Activated CD4-positive, CD25-positive, alpha-beta regulatory T cell treated with anti-CD3 and anti-CD28 coated beads, Interleukin-2, amount 50 U/mL, for 16 hours (primary cell): ENCODE results near the gene GRM3.

Experiments used
- DNase-seq: peaks from one replicate; pipeline ENCODE4 v3.0.0-alpha.2; 2020; ENCODE audit warnings: low read depth, low spot score

GRM3 gene

DNA sequence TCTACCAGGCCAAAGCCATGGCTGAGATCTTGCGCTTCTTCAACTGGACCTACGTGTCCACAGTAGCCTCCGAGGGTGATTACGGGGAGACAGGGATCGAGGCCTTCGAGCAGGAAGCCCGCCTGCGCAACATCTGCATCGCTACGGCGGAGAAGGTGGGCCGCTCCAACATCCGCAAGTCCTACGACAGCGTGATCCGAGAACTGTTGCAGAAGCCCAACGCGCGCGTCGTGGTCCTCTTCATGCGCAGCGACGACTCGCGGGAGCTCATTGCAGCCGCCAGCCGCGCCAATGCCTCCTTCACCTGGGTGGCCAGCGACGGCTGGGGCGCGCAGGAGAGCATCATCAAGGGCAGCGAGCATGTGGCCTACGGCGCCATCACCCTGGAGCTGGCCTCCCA is 142.7 kb downstream of the GRM3 start:
- no peak for DNase-seq

DNA sequence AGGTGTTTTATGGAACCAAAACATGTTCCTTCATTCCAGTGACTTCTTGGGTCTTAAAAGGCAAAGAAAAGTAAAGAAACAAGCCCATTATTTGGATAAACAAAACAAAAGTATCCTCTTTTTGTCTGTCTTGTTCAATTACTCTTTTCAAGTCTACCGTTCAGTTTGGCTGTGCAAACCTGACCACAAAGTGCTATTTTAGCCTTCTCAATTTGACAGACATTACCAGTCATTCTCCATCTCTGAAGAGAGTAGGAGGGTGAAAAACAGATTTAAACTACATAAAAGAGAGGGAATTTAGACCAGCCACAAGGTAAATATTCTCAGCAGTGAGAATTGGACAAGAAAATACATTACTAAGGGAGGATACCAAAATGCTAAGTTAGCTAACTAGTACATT is 145.2 kb downstream of the GRM3 start:
- DNase-seq, result no peak

DNA sequence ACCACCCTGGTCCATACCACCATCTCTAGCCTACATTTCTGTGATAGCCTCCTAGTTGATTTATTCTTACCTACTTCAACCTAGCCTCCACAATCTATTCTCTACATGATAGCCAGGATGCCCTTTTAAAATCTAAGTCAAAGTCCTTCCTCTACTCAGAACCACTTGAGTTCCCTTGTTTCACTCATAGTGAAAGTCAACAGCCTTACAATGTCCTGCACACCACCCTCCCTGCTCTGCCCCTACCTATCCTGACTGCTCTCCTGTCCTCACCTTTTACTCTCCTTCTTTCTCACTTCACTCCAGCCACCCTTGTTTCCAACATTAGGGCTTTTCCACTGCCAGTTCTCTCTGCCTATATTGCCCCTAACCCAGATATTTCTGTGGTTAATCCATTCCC is 146.7 kb downstream of the GRM3 start:
- no peak for DNase-seq

DNA sequence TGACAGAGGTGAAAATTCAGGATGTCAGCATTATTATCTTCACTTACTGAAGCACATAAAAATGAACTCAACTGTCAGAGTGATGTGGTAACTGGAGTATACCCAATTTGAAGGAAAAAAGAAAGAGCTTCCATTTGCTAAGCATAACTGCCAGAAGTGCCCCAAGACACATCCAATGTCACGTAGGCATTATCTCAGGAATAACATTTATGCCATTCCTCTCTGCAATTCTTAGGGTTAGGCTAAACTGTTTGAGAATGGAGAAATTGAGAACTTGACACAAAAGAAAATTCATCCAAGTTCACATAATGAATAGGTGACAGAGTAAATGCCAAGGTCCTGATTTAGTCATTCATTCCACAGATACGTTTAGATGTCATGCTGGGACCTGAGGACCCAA is 148.6 kb downstream of the GRM3 start:
- DNase-seq, result no peak

DNA sequence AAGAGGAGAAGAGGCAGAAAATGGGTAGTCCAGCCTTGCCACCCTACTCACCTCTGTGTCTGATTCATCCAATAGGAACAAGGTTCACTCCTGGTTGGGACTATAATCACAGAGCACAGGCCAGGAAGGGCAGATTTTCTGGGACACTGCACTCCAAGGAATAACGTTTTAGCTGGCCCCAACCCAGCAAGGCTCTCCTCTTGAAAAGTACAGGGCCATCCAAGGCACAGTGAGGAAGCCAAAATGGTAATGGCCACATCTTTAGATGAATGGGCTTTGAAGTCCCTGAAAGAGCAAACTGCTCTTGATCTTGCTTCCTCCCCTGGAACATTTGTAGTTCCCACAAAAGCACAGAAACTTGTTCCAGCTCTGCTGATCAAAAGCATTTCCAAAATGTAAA is 149.4 kb downstream of the GRM3 start:
- no peak for DNase-seq

DNA sequence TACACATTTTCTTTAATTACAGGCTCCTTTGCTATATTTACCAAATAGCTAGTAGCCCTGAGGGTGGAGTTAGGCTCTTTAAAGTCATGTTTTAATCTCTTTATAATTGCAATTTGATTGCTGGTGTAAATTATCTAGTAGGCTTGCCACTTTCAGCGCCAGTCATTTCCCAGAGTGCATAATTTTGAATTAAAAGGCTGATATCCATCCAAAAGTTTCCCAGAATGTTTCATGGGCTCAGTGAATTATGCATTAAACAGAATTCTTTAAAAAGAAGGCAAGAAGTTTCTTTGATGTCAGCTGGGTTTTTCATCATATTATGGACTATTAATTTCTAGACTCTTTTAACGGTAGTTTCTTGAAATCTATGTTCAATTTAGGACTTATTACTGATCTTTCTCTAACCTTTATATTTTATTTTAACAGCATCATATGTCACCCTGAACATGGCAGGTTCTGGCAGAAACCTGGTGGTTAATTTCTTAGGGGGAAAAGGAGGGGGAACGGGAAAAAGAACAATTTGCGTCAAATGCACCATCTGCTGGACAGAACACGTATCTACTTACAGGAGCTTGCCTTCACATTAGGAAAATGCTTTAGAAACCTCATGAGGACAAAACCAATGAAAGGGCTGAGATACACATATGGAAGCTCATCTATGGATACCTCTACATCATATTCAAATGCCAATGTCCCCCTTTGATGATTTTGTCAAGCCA is 171.1 kb downstream of the GRM3 start:
- DNase-seq, result no peak

DNA sequence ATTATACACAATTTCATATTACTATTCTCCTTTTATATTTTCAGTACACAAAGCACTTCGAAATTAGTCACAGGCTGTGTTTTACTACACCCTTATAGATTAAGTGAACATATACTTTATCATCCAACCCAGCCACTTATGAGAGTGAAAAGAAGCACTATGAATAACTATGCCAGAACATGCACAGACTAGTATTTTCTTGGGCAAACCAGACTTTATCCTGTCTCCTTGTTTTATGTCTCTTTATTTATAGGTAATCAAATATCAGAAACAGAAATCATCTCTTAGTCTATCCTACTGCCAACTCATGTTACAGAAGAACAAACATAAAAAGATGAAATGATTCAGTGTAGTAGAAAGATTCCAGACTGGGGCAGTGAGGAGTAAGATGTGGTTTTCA is 171.8 kb downstream of the GRM3 start:
- DNase-seq, result no peak

DNA sequence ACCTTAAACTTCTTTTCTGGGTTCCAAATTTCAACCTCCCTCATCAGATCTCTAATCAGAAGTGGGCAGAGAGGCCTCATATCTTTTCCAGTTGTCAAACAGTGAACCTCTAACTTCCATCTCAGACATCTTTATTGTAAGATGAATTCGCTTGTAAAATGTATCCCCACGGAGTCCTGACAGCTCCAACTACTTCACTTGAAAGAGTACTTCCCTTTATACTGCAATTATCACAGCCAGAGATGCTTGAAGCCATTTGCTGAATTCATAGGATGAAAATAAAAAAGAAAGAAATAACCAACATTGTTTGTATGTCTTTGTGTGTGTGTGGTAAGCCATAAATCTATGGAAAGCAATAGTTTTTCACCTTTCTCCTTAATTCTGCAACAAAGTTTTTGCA is 175.2 kb downstream of the GRM3 start:
- DNase-seq, result no peak

DNA sequence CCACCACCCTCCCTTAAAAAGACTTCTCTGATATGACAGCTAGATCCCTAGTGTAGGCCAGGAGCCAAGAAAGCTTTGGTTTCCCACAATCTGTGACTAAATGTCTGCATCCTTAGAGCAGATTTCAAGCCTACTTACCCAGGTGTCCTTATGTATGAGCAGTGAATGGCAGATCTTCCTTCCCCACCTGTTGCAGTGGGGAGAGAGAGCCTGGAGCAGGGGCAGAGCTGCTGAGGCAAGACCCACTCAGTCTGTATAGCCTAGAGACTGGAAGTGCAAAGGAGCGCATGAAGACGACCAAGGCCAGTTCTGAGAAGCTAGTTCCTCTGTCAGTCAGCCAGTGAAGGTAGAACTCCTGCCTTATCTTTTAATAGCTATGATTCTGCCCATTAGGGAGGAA is 180.1 kb downstream of the GRM3 start:
- no peak for DNase-seq

DNA sequence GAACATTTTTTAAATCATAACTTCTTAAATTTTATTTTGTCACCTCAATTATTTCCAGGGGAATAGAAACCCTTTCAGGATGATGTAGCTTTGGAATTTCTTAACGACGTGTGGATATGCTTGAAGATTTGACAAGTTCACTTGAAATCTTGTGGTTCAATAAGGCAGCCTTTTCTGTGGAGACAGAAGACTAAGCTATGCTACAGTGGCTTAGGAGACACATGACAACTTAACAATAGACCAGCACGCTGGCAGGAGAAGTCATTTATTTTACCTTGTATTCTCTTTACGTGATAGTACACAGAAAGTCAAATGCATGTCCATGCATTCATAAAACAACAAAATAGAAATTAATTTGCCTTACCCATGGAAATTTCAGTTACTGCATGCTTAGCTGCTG is 181.6 kb downstream of the GRM3 start:
- no peak for DNase-seq

DNA sequence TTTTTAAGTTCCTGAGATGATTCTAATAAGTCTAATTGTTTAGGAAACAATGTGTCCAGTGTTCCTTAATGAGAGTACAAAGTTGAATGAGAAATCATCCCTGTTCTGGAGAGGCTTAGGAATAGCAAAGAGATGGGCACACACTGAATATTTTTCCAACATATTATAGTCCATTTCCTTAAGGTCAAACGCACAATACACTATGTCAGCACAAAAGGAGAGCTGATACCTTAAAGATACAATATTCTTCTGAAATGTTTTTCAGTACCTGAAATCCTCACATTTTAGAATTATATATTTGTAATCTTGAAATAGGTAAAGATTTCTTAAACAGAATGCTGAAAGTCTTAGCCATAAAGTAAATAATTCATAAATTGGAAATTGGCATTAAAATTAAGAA is 183.2 kb downstream of the GRM3 start:
- DNase-seq, result no peak

DNA sequence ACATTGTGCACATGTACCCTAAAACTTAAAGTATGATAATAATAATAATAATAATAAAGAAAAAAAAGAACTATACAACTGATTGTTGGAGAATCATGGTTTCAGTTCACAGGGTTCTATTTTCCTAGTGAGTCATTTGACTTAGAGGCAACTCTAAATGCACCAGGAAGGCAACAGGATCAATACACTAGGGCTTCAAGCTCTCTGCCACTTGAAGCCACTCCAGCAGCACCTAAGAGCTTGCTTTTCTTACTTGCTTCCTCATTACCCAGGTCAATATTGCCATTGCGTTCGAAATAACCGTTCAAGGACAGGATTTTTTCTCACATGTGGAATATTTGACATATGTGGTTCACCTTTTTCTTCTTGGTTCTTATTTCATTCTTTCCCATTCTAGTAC is 189.7 kb downstream of the GRM3 start:
- no peak for DNase-seq

DNA sequence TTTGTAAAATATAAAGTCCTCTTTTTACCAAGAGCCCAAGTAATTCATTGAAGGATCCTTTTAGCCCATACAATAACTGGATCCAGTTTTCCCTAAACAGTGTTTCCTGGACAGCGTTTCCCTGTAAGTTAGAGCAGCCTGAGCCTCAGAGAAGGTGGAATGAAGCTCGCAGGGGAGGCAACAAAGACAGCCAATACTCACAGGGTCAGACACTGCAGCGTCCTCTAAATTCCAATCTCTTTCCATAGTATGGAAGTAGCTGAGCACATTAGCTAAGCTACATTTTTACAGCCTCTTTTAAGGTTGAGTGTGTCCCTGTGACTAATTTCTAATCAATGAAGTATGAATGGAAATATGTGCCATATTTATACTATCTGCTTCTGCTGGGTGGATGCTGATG is 193.5 kb downstream of the GRM3 start:
- no peak for DNase-seq

DNA sequence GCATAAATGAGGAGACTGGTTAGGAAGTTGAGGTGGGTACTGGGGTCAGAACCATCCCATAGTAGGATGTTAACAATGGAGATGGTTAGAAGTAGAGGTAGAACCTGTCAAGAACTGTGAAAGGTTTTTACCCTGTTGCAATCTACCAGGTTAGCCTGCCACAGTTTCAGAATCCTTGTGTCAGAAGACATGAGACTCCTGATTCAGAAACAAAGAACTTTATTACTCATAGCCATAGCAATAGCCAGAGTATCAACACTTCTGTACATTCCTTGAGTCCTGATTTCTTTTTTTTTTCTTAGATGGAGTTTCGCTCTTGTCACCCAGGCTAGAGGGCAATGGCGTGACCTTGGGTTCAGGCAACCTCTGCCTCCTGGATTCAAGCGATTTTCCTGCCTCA is 200.9 kb downstream of the GRM3 start:
- no peak for DNase-seq

DNA sequence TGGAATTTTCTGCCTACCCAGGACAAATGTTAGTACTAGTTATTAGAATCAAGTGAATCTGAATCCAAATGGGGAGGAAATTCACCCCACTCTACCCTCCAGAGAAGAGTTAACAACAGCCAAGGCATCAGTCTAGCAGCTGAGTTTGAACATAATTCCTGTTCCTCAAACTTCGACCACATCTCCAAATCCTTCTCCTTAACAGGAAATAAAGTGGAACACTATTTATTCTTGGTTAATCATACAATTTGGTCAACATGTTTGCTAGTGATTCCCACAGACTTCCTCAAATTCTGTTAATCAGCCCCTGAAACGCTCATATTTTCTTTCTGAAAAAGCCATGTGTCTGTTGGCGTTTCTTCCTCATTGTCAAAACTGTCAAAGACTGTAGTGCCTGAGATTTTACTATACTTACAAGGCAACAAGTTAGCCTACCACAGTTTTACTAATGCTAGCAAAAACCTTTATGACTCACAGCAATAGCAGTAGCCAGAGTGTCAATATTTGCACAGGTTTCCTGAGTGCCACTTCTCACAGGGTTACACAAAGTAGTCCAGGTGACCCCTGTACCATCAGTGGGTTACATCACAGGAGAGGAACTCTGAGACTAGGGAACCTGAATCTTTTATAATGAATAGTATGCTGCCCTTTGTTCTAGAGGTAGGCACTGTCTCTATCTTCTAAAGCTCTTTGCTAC is 202.9 kb downstream of the GRM3 start:
- no peak for DNase-seq

DNA sequence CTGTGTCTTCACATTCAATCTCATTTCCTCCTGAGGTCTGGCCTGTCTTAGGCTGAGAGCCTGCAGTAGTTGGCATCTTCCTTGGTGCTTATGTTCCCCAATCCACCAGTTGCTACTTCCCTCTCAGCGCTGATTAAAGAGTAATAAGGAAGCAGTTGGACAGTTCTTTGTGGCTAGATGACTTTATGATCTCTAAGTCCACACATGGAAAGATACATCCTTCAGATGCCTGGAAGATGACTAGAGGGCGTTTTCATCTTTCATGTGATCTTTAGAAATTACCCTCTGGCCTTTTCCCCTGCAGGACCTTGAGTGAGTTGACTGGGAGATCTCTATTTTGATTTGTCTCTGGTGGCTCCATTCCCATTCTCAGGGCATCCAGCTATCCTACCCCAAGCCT is 204.5 kb downstream of the GRM3 start:
- no peak for DNase-seq

DNA sequence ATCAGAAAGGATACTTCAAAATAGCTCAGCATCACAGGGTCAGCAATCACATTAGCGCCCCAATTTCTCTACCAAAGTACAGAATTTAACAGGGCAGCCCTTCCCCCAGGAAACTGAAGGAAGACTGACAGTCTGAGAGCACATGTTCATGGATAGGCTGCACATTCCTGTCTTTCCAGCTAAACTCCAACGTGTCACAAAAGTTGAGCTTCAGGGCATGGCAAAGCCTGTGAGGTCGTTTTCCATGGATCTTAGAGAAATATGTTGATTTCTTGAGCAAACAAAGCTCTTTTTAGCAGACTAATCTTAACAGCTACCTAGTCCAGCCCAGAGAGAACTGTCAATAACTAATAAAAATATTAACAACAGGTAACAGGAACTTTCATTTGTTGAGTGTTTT is 207.9 kb downstream of the GRM3 start:
- no peak for DNase-seq

DNA sequence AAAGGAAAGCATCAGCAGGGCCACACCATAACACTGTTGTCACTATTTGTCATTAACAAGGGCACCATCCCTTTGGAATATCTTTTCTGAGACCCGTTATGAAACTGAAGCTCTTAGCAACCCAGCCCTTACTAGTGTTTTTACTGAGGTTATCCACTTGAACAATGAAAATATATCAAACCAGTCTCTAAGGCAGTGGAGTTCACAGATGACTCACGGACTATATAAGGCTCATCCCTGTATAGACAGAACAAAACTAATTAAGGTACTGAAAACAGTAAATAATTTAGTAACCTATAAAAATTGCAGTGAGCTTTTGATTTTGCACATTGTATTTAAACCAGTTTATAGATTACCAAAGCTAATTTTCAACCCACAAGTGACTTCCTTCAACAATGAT is 219.7 kb downstream of the GRM3 start:
- DNase-seq, result no peak

DNA sequence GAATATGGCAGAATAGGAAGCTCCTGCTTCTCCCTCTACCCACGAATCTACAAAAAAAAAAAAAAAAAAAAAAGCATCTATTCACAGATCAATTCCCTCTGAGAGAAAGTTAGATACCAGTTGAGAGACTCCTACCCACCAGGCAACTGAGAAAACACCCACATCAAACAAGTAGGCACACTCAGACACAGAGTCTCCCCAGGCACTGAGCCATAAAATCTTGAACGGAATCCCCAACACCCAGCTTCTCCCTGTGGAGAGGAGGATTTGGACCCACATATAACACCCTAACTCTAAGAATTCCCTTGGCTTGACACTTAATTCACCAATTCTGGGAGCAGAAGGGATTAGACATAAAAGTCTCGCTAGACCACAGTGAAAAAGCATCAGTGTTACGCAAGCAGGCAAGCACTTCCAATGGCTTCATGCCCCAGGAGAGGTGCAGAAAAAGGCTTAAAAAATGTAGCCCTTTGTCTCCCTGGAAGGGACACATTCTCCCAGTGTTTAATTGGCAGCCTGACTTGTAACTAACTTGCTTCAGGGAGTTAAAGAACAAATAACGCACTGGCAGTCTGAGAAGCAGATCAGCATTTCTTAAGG is 223.6 kb downstream of the GRM3 start:
- DNase-seq, result no peak

DNA sequence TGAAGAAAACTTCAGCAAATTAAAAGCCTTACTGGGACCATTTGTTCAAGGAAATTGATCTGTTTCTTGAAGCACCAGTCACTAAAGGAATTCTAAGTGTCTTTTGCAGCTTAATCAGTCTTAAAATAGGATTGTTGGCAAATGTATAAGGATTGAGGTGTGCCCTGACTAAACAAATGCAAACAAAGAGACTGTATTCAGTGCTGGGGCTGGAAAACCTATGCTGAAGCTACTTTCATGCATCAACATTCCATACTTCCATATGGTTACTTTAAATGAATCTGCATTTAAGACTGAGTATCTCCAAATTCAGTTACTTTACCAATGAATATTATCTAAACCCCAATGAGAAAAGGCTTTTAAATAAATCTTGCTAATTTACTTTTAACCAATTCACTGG is 232.4 kb downstream of the GRM3 start:
- no peak for DNase-seq

DNA sequence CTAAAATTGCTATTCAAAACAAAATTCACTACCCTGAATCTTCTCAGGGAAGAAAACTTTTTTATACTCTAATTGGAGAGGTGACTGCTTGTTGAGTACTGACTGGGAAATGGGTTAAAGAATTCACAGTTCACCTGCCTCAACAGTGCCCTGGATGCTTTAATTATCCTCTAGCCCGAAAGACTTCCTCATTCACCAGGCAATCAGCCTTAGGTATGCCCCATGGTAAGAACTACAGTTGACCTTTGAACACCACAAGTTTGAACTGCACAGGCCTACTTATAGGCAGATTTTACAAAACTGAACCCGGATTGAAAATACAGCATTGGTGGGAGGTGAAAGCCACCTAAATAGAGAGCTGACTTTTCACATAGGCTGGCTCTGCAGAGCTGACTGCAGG is 240.4 kb downstream of the GRM3 start:
- no peak for DNase-seq

DNA sequence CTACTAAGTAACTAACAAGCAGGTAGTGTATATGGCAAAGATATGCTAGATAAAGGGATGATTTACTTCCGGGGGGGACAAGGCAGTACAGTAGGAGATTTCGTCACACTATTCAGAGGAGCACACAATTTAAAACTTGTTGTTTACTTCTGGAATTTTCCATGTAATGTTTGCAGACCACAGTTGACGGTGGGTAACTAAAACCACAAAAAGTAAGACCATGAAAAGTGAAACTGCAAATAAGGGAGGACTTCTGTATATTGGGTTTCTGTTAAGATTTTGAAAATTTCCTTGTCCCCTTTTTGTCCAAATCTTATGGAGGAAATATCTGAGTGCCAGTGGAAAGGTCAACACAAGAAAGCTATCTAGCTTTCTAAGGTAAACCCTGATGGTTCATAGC is 245.8 kb downstream of the GRM3 start:
- DNase-seq, result no peak

DNA sequence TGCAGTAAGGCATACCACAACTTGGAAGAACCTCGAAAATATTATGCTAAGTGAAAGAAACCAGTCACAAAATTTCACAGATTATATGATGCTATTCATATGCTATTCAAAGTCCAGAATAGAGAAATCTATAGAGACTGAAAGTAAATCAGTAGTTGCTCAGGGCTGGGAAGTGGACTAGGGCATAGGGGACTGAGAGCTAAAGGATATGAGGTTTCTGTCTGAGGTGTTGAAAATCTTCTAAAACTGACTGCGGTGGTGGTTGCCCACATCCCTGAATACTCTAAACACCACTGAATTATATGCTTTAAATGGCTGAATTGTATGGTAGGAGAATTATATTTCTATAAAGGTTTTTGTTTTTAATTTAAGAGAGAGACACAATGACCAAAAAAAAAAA is 254.5 kb downstream of the GRM3 start:
- no peak for DNase-seq
